MCF 10A (cell line): ENCODE results near the gene SRGAP2B. TPM values are rescaled to one million over a fixed set of nuclear protein-coding genes. Genes with fewer than 3 reads are reported as not detected.
"Not testable (repeated sequence)": the region's sequence is repeated elsewhere in the genome, so short reads cannot be mapped to it uniquely, and the experiment has no call there.

Experiments
- BruUV-seq: library from RNA; stranded (reverse); fragments of 400-500 nt; replicated peaks from 2 replicates; lab custom pipeline; 2021; lab: Mats Ljungman, UMichigan
- CTCF ChIA-PET: fragments of 300-600 bp; sonication (Branson Sonifier 250); formaldehyde crosslinking; extraction: SDS; loops from one replicate; lab custom pipeline; 2021; ENCODE audit warnings: antibody characterized with exemption, inconsistent platforms; lab: Yijun Ruan, JAX
- POLR2A ChIA-PET: fragments of 300-600, 350-650 bp; sonication (Branson Sonifier 250); formaldehyde crosslinking; extraction: SDS; loops from one replicate; lab custom pipeline; 2020; ENCODE audit warnings: antibody characterized with exemption, inconsistent platforms; lab: Yijun Ruan, JAX
- DNase-seq: peaks from one replicate; pipeline ENCODE4 v3.0.0-alpha.2; 2018; ENCODE audit not compliant: unreplicated experiment
- H3K27ac Mint-ChIP-seq: one replicate; pipeline ENCODE4 v1.8.0; 2022; ENCODE audit warnings: mild to moderate bottlenecking, low read depth, mixed read lengths; ENCODE audit not compliant: unreplicated experiment
- H3K27me3 Mint-ChIP-seq: one replicate; pipeline ENCODE4 v1.8.0; 2022; ENCODE audit warnings: mixed read lengths; ENCODE audit not compliant: insufficient read depth, unreplicated experiment
- H3K36me3 Mint-ChIP-seq: one replicate; pipeline ENCODE4 v1.8.0; 2022; ENCODE audit warnings: mild to moderate bottlenecking, moderate library complexity, mixed read lengths; ENCODE audit not compliant: insufficient read depth, unreplicated experiment
- H3K4me1 Mint-ChIP-seq: one replicate; pipeline ENCODE4 v1.8.0; 2022; ENCODE audit warnings: mixed read lengths; ENCODE audit not compliant: insufficient read depth, unreplicated experiment
- H3K4me3 Mint-ChIP-seq: one replicate; pipeline ENCODE4 v1.8.0; 2022; ENCODE audit warnings: mild to moderate bottlenecking, moderate library complexity, mixed read lengths; ENCODE audit not compliant: unreplicated experiment
- H3K9me3 Mint-ChIP-seq: one replicate; pipeline ENCODE4 v1.8.0; 2022; ENCODE audit warnings: mixed read lengths; ENCODE audit not compliant: unreplicated experiment
- intact Hi-C: fragments of 100-400 bp; cut with micrococcal nuclease; formaldehyde crosslinking; loops from 2 replicates; pipeline ENCODE4 v1.14.1; 2022
- total RNA-seq: library from RNA; stranded (reverse); gene quantifications from 2 replicates; pipeline ENCODE4 v1.2.3, GENCODE V29; 2022

Gene SRGAP2B
- total RNA-seq, 1 experiment from 2014 or later: 50.8 TPM

- BruUV-seq, POLR2A ChIA-PET, CTCF ChIA-PET, H3K4me3 Mint-ChIP-seq, H3K9me3 Mint-ChIP-seq, H3K27ac Mint-ChIP-seq, H3K36me3 Mint-ChIP-seq, DNase-seq, H3K27me3 Mint-ChIP-seq, intact Hi-C loops, H3K4me1 Mint-ChIP-seq: not testable (repeated sequence)
These were observed 21.0 kb downstream of the SRGAP2B start for GRCh38 chr1:145074021-145074559.

- BruUV-seq, H3K36me3 Mint-ChIP-seq, DNase-seq, CTCF ChIA-PET, H3K4me3 Mint-ChIP-seq, H3K9me3 Mint-ChIP-seq, intact Hi-C loops, H3K4me1 Mint-ChIP-seq, H3K27me3 Mint-ChIP-seq, H3K27ac Mint-ChIP-seq, POLR2A ChIA-PET: not testable (repeated sequence)
These were observed 23.6 kb downstream of the SRGAP2B start for GRCh38 chr1:145071569-145071968.

GRCh38 chr1:145066486-145066885, 28.6 kb downstream of the SRGAP2B start:
- intact Hi-C loops, H3K4me3 Mint-ChIP-seq, H3K9me3 Mint-ChIP-seq, H3K36me3 Mint-ChIP-seq, POLR2A ChIA-PET, H3K27ac Mint-ChIP-seq, BruUV-seq, CTCF ChIA-PET, H3K27me3 Mint-ChIP-seq, H3K4me1 Mint-ChIP-seq, DNase-seq: not testable (repeated sequence)

- DNase-seq, POLR2A ChIA-PET, intact Hi-C loops, BruUV-seq, H3K4me3 Mint-ChIP-seq, H3K9me3 Mint-ChIP-seq, H3K27ac Mint-ChIP-seq, H3K27me3 Mint-ChIP-seq, CTCF ChIA-PET, H3K4me1 Mint-ChIP-seq, H3K36me3 Mint-ChIP-seq: not testable (repeated sequence)
These were observed 29.8 kb downstream of the SRGAP2B start for GRCh38 chr1:145065194-145065826.

- BruUV-seq, H3K27ac Mint-ChIP-seq, intact Hi-C loops, CTCF ChIA-PET, POLR2A ChIA-PET, DNase-seq, H3K27me3 Mint-ChIP-seq, H3K4me1 Mint-ChIP-seq, H3K36me3 Mint-ChIP-seq, H3K4me3 Mint-ChIP-seq, H3K9me3 Mint-ChIP-seq: not testable (repeated sequence)
These were observed 31.0 kb downstream of the SRGAP2B start for GRCh38 chr1:145063941-145064648.

GRCh38 chr1:145063285-145063684, 31.8 kb downstream of the SRGAP2B start:
- H3K27ac Mint-ChIP-seq, BruUV-seq, H3K4me1 Mint-ChIP-seq, H3K4me3 Mint-ChIP-seq, DNase-seq, POLR2A ChIA-PET, H3K27me3 Mint-ChIP-seq, CTCF ChIA-PET, H3K9me3 Mint-ChIP-seq, H3K36me3 Mint-ChIP-seq, intact Hi-C loops: not testable (repeated sequence)

GRCh38 chr1:145058184-145058583, 36.9 kb downstream of the SRGAP2B start:
- CTCF ChIA-PET, H3K4me1 Mint-ChIP-seq, H3K27ac Mint-ChIP-seq, DNase-seq, BruUV-seq, H3K27me3 Mint-ChIP-seq, H3K36me3 Mint-ChIP-seq, H3K9me3 Mint-ChIP-seq, POLR2A ChIA-PET, H3K4me3 Mint-ChIP-seq, intact Hi-C loops: not testable (repeated sequence)

GRCh38 chr1:145055217-145055760, 39.8 kb downstream of the SRGAP2B start:
- H3K9me3 Mint-ChIP-seq, H3K4me3 Mint-ChIP-seq, POLR2A ChIA-PET, H3K27me3 Mint-ChIP-seq, CTCF ChIA-PET, H3K27ac Mint-ChIP-seq, DNase-seq, H3K4me1 Mint-ChIP-seq, intact Hi-C loops, H3K36me3 Mint-ChIP-seq, BruUV-seq: not testable (repeated sequence)

- H3K4me1 Mint-ChIP-seq, intact Hi-C loops, H3K4me3 Mint-ChIP-seq, H3K9me3 Mint-ChIP-seq, H3K36me3 Mint-ChIP-seq, H3K27ac Mint-ChIP-seq, BruUV-seq, POLR2A ChIA-PET, CTCF ChIA-PET, DNase-seq, H3K27me3 Mint-ChIP-seq: not testable (repeated sequence)
These were observed 41.7 kb downstream of the SRGAP2B start for GRCh38 chr1:145053428-145053827.
